Body of pancreas (tissue), 4 donors: Measurements from ENCODE around the gene POLR3E.

Source experiments
- CTCF ChIP-seq, 7 experiments: fragments of 450-650 bp in 4 of 7; fragments of 200-600 bp in 3 of 7; sonication (generic) in 3 of 7; IDR thresholded peaks; one replicate each; pipeline ENCODE4 v1.5.1; 2016 to 2019; ENCODE audit warnings: antibody characterized with exemption in 7 of 7
- POLR2A ChIP-seq, 3 donors: fragments of 450-650 bp; IDR thresholded peaks; one replicate each; pipeline ENCODE4 v1.6.1; 2016; ENCODE audit warnings: antibody characterized with exemption in 3 of 3, mild to moderate bottlenecking in 2 of 3

GRCh38 chr16:22337045-22337444, 39.8 kb downstream of the POLR3E start:
- TF ChIP-seq POLR2A (IDR thresholded peaks at IDR 0.05) = no peak
- TF ChIP-seq CTCF (IDR thresholded peaks at IDR 0.05) = no peak
